Inferior parietal cortex (tissue), 1 donor: ENCODE results near the gene NKG7.
A peak's percentile ranks its signal among the peaks of the same experiment; 100 is the strongest.

Experiments used
- DNase-seq: peaks from one replicate; pipeline ENCODE4 v3.0.0-alpha.2; 2016; ENCODE audit errors: extremely low spot score

NKG7 gene

DNA sequence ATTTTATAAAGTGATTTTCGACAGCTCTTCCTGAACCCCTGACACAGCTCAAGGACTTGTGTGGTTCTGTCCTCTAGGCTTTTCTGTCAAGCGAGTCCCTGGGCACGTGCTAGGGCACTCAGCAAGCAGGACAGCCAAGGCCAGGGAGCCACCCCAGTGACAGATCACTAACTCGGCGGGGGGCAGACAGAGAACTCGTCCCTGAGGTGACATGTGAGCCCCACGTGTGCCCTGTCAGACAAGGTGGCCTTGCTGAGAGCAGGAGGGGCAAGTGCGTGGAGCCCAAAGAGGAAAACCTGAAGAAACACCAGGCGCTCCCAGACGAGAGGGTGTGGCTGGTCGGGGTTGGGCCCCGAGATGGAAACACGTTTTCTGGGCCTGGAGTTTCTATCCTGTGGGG lies 11.2 kb downstream of the NKG7 start:
- no peak for DNase-seq

- DNase-seq, result no peak
Measured at GRCh38 chr19:51359294-51359693, 13.2 kb downstream of the NKG7 start.

DNA sequence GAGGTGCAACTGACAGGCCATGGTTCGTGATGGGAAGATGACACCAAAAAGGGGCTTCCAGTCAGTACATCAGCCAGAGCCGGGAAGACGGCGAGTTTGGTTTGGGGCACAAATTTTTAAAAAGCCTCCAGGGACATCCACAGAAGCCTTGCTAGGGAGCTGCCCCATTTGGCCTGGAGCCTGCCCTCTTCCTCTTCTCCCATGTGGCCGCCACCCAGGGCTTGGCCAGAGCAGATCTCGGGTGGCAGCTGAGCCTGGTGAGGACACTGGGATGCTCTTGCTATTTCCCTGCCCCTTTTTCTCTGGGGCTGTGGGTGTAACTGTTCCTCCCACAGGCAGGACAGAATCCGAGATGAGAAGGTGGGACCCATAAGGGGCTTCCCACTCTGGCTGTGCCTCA lies 14.5 kb downstream of the NKG7 start:
- no peak for DNase-seq

- no peak for DNase-seq
Measured at GRCh38 chr19:51356159-51356801, 16.2 kb downstream of the NKG7 start.

DNA sequence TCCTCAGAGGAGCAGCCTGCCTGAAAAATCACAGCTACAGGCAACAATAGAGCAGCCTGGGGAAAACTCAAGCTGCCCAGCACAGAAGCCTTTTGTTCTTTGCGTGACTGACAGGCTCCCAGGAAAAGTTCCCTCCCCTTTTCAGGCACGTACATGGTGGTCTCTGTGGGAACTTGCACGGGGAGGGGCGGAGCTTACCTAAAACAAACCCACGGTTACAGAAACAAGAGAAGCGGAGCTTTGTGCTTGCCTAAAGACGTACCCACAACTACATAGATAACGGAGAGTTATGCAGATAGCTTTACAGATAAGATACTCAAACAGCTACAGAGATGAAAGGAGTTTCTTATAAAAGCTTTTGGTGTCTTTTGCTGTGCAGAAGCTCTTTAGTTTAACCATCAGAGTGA lies 17.7 kb downstream of the NKG7 start:
- peak; percentile 48 for DNase-seq

- DNase-seq, result no peak
Measured at GRCh38 chr19:51354103-51354741, 18.2 kb downstream of the NKG7 start.

DNA sequence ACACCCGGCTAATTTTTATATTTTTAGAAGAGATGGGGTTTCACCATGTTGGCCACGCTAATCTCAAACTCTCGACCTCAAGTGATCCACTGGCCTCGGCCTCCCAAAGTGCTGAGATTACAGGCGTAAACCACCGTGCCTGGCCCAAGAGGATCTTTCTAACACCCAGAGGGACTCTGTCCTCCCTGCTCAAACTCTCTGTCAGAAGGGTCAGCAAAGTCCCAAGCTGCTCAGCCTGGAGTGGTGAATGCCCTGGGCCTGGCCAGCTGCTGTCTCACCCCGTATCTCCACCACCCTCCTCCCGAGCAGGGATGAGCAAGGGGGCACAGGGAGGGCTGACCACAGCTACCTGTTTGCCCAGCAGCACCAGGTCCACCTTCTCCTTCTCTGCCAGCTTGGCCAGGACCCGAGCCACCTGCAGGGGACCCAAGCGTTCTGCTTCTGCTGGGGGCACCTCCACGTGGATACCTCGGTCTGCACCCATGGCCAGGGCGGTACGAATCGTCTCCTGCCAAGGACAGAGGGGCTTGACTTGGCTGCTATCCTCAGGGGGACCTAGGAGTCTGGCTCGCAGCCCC lies 19.6 kb downstream of the NKG7 start:
- DNase-seq, result no peak

GRCh38 chr19:51351266-51351990 lies 21.0 kb downstream of the NKG7 start:
- no peak for DNase-seq

DNA sequence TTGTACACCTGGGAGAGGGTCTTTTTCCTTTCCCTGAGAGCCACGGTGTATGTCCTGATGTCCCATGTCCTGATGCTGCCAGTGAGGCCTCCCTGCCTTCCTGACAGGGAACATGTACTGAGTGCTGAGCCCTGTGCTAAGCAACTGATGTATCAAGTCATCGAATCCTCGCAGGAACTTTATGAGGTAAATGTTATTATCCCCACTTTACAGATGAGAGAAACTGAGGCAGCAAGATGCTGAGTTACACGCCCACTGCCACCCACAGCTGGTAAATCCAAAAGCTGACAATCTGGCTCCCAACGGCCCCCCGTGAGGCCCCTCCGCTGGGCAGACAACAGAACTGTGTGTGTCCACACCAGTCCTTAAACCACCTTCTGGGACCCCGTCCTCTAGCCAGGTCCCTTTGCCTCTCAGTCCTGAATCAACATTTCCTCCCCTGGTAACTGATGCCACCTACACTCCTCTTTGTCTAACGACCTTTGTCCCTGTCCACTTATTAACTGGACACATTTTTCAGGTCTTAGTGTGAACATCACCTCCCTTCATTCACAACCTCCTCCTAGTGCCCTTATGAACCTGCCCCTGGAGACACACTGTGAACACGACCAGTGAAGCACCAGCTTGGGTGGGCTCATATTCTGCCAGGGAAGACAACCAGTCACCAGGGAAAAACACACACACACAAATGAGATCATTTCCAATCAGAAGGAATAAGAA lies 25.1 kb downstream of the NKG7 start:
- DNase-seq, result no peak

DNA sequence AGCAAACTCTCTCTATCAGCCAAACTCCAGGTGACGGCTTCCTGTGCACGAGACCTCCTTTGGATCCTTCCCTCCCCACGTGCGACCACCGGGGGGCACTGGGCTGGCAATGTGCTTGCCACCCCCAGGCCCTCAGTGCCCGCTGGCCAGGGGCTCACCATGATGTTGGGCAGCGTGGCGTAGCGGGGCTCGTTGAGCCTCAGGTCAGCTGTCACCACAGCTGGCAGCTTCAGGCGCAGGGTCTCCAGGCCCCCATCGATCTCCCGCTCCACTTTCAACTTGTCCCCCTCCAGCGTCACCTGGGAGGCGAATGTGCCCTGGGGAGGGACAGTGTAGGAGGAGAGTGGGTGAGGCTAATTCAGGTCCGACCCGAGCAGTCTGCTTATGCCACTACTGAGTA lies 25.7 kb downstream of the NKG7 start:
- DNase-seq, result no peak

DNA sequence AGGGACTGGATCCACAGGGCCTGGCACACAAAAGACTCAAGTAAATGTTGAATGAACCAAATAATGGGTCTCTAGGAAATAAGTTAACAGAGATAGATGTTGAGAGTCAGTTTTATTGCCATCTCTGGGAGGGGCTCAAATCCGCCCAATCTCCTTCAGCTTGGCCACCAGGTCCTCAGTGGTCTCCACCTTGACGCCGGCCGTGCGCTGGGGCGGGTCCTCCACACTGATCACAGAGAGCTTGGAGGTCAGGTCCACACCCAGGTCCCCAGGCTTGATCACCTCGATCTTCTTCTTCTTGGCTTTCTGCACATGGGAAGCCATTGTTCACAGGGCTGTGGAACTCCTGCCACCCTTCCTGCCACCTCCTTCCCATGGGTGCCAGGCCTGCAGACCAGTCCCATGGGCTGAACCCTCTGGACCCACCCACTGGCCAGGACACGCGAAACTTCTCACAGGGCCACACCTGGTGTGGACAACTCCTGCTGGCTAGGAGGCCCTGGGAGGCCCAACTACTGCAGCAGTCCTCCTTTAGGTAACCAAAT lies 27.3 kb downstream of the NKG7 start:
- no peak for DNase-seq

- DNase-seq, result no peak
Measured at GRCh38 chr19:51342631-51343569, 29.6 kb downstream of the NKG7 start.

- no peak for DNase-seq
Measured at GRCh38 chr19:51341976-51342580, 30.4 kb downstream of the NKG7 start, which contains the start of gene VSIG10L. VSIG10L (minus strand) TSS chr19:51342139; CDS start chr19:51342124, 15 bp downstream.

DNA sequence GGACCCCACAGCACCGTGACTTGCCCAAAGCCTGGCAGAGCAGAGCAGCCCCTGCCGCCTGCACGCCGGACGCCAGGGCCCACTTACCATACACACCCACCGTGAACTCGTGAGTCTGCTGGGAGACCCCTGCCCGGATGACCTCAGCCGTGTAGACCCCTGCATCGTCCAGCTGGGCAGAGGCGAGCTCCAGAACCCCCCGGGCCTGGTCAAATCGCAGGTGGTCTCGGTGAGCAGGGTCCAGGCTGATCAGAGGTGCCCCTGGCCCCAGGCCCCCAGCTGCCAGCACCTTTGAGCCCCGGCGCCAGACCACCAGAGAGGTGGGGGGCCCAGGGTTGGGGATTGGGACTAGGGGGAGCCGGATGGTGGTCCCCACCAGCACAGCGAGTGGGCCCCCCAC lies 31.4 kb downstream of the NKG7 start:
- no peak for DNase-seq

GRCh38 chr19:51339687-51340656 lies 32.5 kb downstream of the NKG7 start:
- DNase-seq, result peak; percentile 77

DNA sequence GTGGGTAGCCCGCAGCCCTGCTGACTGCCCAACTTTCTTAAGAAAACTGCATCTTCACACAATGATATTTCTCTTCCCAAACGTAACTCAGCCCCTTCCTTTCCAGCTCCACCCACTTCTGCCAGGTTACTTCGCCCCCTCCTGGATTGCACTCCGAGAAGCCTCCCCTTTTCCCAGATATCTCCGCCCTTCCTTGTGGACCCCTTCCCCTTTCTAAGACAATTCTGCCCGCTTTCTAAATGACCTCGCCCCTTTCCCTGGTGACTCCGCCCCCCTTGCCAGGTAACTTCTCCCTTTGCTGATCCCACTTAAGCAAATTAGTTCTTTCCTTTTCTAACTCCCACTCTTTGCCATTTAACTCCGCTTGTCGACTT lies 33.2 kb downstream of the NKG7 start:
- no peak for DNase-seq

- DNase-seq, result peak; percentile 61
Measured at GRCh38 chr19:51338563-51339312, 33.7 kb downstream of the NKG7 start.

GRCh38 chr19:51337861-51338562 lies 34.4 kb downstream of the NKG7 start:
- DNase-seq, result no peak
